Activated T-cell treated with anti-CD3 and anti-CD28 coated beads, Interleukin-2, amount 50 U/mL, for 4 hours (primary cell): ENCODE results near the gene SNRPD2. TPM values are rescaled to one million over a fixed set of nuclear protein-coding genes. Genes with fewer than 3 reads are reported as not detected.

ENCODE experiments used
- total RNA-seq, 3 donors: library from RNA; stranded (reverse); gene quantifications; one replicate each; pipeline ENCODE4 v1.2.1, GENCODE V29; 2021

SNRPD2 gene
- total RNA-seq, 3 donors from 2014 or later: 903 to 949 (median 911) TPM

Other genes with a start within 250 kb of the SNRPD2 start
- gene FOSB, start 224.0 kb downstream of the SNRPD2 start, total RNA-seq: 10 to 100 TPM; 10.5 to 13.4 (median 13.2) TPM
- gene RTN2, start 194.9 kb downstream of the SNRPD2 start, total RNA-seq: 1 to 10 TPM in 2 of 3 donors, under 1 TPM in 1; 0.83 to 1.5 (median 1.5) TPM
- 1 to 10 TPM; 1.1 to 1.4 (median 1.3) TPM for gene PPM1N, start 193.5 kb downstream of the SNRPD2 start, total RNA-seq
- gene VASP, start 184.5 kb downstream of the SNRPD2 start, total RNA-seq: 100 to 1,000 TPM; 135 to 164 (median 157) TPM
- 10 to 100 TPM; 14.1 to 15.5 (median 15.1) TPM for gene OPA3, start 107.2 kb downstream of the SNRPD2 start, total RNA-seq
- gene GPR4, start 89.7 kb downstream of the SNRPD2 start, total RNA-seq: under 1 TPM in 1 of 3 donors, not detected in 2; 0.05 TPM
- gene EML2, start 52.6 kb downstream of the SNRPD2 start, total RNA-seq: 100 to 1,000 TPM; 136 to 178 (median 150) TPM
- gene GIPR, start 23.7 kb downstream of the SNRPD2 start, total RNA-seq: 1 to 10 TPM in 2 of 3 donors, under 1 TPM in 1; 0.66 to 1.4 (median 1.0) TPM
- 10 to 100 TPM; 10.3 to 13.2 (median 12.3) TPM for gene QPCTL, start 713 bp upstream of the SNRPD2 start, total RNA-seq
- gene FBXO46, start 38.9 kb upstream of the SNRPD2 start, total RNA-seq: 10 to 100 TPM; 29.5 to 33.3 (median 29.8) TPM
- not detected for gene MEIOSIN, start 41.5 kb upstream of the SNRPD2 start, total RNA-seq
- gene SIX5, start 77.3 kb upstream of the SNRPD2 start, total RNA-seq: 1 to 10 TPM; 1.5 to 1.7 (median 1.6) TPM
- gene DMPK, start 90.5 kb upstream of the SNRPD2 start, total RNA-seq: 10 to 100 TPM; 19.9 to 22.6 (median 21.1) TPM
- gene DMWD, start 100.9 kb upstream of the SNRPD2 start, total RNA-seq: 10 to 100 TPM; 53.3 to 60.5 (median 54.2) TPM
- gene RSPH6A, start 123.4 kb upstream of the SNRPD2 start, total RNA-seq: under 1 TPM; 0.15 to 0.33 (median 0.26) TPM
- gene SYMPK, start 171.2 kb upstream of the SNRPD2 start, total RNA-seq: 100 to 1,000 TPM in 2 of 3 donors, 10 to 100 TPM in 1; 94.1 to 108 (median 106) TPM
- under 1 TPM; 0.23 to 0.46 (median 0.26) TPM for gene FOXA3, start 172.4 kb upstream of the SNRPD2 start, total RNA-seq
- gene IRF2BP1, start 194.2 kb upstream of the SNRPD2 start, total RNA-seq: 10 to 100 TPM; 21.8 to 24.5 (median 22.2) TPM
- 1 to 10 TPM; 4.8 to 5.5 (median 5.1) TPM for gene MYPOP, start 210.7 kb upstream of the SNRPD2 start, total RNA-seq
- gene NANOS2, start 222.8 kb upstream of the SNRPD2 start, total RNA-seq: not detected